Lower leg skin (tissue), 4 donors: Measurements from ENCODE around the gene ACVR1. TPM values are rescaled to one million over a fixed set of nuclear protein-coding genes. Genes with fewer than 3 reads are reported as not detected.
A peak's percentile ranks its signal among the peaks of the same experiment; 100 is the strongest.

Experiments used
- DNase-seq, 2 donors: peaks; one replicate each; pipeline ENCODE4 v3.0.0-alpha.2; 2019; ENCODE audit warnings: low spot score in 2 of 2
- H3K4me3 ChIP-seq: fragments of 200-600 bp; sonication (generic); 2 replicates; pipeline ENCODE4 v1.5.1; 2017; ENCODE audit warnings: mild to moderate bottlenecking, low read depth; ENCODE audit not compliant: poor library complexity, severe bottlenecking
- CTCF ChIP-seq, 3 donors: fragments of 450-650 bp; IDR thresholded peaks; one replicate each; pipeline ENCODE4 v1.5.1; 2016; ENCODE audit warnings: antibody characterized with exemption in 3 of 3, mild to moderate bottlenecking in 3 of 3, moderate library complexity in 2 of 3
- POLR2A ChIP-seq, 2 donors: fragments of 450-650 bp; IDR thresholded peaks; one replicate each; pipeline ENCODE4 v1.6.1; 2016 to 2017; ENCODE audit warnings: antibody characterized with exemption in 2 of 2, mild to moderate bottlenecking in 1 of 2, moderate library complexity in 1 of 2
- WGBS, 2 donors: methylation state at CpG; one replicate each; pipeline ENCODE4 v1.1.5; 2018; 5-methylcytosine and 5-hydroxymethylcytosine counted together
- intact Hi-C: fragments of 100-400 bp; cut with DNase I; formaldehyde crosslinking; loops from one replicate; pipeline ENCODE4 v1.15.0; 2023; ENCODE audit warnings: low total_unique reads
- total RNA-seq, 4 donors: library from RNA; depleted of rRNA; stranded (reverse); fragments of >200 nt; gene quantifications; one replicate each; pipeline ENCODE4 v1.1.0, GENCODE V29; 2016

ACVR1 gene
- total RNA-seq, 4 donors from 2014 or later = 14.3 to 22.7 (median 15.2) TPM

DNA sequence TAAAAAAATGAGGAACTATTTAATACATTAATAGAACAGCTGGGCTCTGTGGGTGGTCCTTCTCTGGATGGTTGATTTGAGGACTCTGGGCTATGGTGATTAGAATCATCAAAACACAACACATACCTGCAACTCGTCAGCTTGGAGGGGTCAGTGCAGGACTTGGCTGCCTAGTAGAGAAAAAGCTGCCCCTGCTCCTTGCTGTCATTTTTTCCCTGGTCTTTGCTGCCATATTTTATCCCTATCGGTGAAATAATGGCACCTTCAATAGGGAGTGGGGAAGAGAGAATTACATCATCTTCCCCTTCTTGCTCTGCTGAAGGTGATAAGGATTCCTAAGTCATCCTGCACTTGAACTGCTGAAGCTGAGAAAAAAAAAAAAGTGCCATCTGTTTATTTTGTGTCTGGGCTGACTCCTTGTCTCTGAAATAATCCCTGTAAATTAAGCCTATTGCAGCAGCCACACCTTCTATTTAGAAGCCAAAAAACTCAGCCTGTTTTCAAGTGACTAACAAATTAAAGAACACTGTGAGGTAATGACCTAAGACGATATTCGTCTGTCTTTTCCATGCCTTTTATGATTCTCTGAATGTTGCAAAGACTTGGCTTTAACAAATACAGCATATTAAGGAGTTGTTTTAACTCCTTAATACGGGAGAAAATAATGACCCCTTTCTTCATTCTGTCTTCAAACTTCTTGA lies 89.3 kb downstream of the ACVR1 start:
- intact Hi-C loops = loop anchor here (5.0 kb wide), 1 partner anchor 90 kb away; the partner anchor contains the start of gene ACVR1
- no peak for DNase-seq
- no peak overlapping the region for H3K4me3 ChIP-seq
- WGBS, 2 donors = 40 to 42% methylated on average over 5 of the region's 5 CpGs
- TF ChIP-seq POLR2A (IDR thresholded peaks at IDR 0.05) = no peak
- no peak for TF ChIP-seq CTCF (IDR thresholded peaks at IDR 0.05)

DNA sequence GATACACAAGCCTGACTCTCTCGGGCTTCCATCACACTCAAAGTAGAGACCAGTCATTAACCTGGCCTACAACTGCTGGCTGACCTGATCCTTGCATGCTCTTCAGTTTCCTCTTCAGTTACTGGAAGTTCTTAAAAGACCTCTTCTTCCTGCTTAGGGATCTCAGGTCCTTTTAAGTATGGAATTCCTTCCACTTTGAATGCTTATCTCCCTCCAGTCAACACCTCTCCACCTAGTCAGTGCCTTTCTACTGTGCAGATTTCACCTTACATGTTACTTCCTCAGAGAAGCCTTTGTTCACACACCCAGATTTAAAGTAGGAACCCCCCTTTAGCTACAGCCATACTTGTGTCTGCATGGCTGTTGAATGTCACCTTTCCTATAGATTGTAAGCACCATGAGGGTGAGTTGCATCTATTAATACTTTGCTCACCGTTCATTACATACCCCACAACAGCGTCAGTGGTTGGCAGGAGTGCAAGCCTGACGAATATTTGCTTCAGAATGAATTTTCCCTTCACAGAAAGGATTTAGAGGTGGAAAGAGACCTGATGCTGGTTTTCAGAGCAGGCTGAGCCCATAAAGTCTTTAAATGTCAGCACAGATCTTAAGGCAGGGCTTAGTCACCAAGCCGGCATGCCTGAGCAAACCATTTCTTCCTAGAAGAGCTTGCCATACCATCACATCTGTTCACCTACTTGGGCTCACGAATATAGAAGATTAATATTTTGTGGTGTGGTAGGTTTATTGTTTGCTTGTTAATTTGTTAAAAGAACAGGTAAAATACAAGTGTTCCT lies 90.1 kb downstream of the ACVR1 start:
- 68 to 77% methylated on average over 6 of the region's 6 CpGs for WGBS, 2 donors
- no peak for DNase-seq
- no peak for TF ChIP-seq POLR2A (IDR thresholded peaks at IDR 0.05)
- TF ChIP-seq CTCF (IDR thresholded peaks at IDR 0.05) = no peak
- intact Hi-C loops = loop anchor here (5.0 kb wide), 1 partner anchor 91 kb away; the partner anchor contains the start of gene ACVR1
- H3K4me3 ChIP-seq = no peak overlapping the region

GRCh38 chr2:157785200-157785599 lies 90.9 kb downstream of the ACVR1 start:
- H3K4me3 ChIP-seq = no peak overlapping the region
- intact Hi-C loops = loop anchor here (5.0 kb wide), 1 partner anchor 92 kb away; the partner anchor contains the start of gene ACVR1
- TF ChIP-seq POLR2A (IDR thresholded peaks at IDR 0.05) (no peak), CTCF (IDR thresholded peaks at IDR 0.05) (no peak)
- WGBS, 2 donors = 30% methylated on average over 3 of the region's 3 CpGs
- no peak for DNase-seq

GRCh38 chr2:157784823-157785175 lies 91.3 kb downstream of the ACVR1 start:
- intact Hi-C loops = loop anchor here (5.0 kb wide), 2 partner anchors 93 to 228 kb away; partner anchors contain the start of gene ACVR1
- WGBS, 2 donors = 57 to 58% methylated on average over 5 of the region's 5 CpGs
- DNase-seq = no peak
- H3K4me3 ChIP-seq = no peak overlapping the region
- no peak for TF ChIP-seq CTCF (IDR thresholded peaks at IDR 0.05)
- no peak for TF ChIP-seq POLR2A (IDR thresholded peaks at IDR 0.05)

DNA sequence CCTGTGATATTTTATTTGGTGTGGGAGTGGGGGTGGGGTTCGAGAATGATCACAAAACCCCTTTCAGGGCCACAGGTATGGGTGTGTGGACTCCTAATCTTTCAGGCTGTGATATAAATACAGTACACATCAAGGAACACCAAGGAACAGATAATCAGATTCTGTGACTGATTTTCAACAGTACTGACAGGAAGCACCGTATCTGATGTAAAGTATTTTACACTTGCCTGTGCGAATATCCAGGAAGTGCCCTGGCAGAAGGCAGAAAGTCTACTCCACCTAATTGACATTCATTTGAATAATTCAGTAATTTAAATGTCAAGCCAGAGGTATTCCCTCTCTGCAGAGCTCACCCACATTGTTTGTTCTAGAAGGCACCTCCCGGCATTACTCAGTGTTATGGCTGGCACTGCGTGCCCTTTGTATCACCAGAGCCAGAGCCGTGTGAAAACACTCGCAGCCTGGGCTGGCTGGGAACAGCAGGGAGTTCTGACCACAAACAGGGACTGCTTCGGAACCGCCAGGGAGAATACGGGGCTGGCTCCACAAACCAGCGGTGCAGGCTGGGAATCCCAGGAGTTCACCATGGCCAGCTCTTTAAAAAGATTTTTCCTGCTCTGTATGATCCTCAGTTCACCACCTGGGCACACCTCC lies 91.8 kb downstream of the ACVR1 start:
- intact Hi-C loops = loop anchor here (5.0 kb wide), 1 partner anchor 228 kb away; no protein-coding TSS in a partner anchor
- WGBS, 2 donors = 50 to 51% methylated on average over 11 of the region's 11 CpGs
- TF ChIP-seq CTCF (IDR thresholded peaks at IDR 0.05) (no peak), POLR2A (IDR thresholded peaks at IDR 0.05) (no peak)
- DNase-seq = peak; percentile 50 to 86
- H3K4me3 ChIP-seq = no peak overlapping the region
